ENCODE data around the gene UQCR11. TPM values are rescaled to one million over a fixed set of nuclear protein-coding genes. Genes with fewer than 3 reads are reported as not detected.

UQCR11 gene
- total and polyA plus RNA-seq, 2 donors (not counting 3 experiments of a cell fraction or from before 2014, with no cell fraction given), result 165 to 210 TPM

DNA sequence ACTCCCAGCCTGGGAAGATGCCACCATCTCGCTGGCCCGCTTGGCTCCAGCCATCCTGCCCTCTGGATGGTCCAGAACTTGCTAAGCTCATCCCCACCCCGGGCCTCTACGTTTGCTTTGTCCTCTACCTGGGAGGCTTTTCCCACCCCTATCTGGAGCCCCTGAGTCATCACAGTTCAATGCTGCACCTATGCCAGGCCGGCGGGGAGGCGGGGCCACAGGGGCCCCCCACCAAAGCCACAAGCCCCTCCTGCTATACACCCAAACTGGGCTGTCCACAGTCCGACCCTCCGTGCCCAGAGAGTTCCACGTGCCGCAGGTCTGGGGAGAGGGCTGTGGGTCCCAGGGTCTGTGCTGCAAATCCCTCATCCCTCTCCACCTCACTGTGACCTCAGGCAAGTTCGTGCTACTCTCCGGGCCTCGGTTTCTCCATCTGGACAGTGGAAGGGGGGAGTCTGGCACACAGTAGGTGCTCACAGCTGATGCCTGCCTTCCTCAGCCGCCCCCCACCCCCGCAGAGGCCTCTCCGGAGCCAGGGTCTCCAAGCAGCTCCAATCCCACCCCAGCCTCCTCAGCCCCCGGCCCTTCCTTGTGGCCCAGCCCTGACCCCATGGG, 49.0 kb upstream of the UQCR11 start:
- Histone ChIP-seq H3K27me3 (ENCODE audit: control insufficient read depth in 2 of 2, insufficient read depth in 2 of 2, low read length in 2 of 2) (no peaks in the 10 kb centered on the region), H3K4me3 (replicated peaks in 1 of 3; ENCODE audit: insufficient read depth in 1 of 3, low read depth in 1 of 3, low read length in 3 of 3) (no peak overlapping the region), H3K9ac (replicated peaks; ENCODE audit: extremely low read depth, insufficient read depth, low read length) (no peak overlapping the region), H3K9me1 (replicated peaks; ENCODE audit: control insufficient read depth, extremely low read depth, insufficient read depth, low read length) (no peaks in the 10 kb centered on the region), H3K36me3 (ENCODE audit: control insufficient read depth in 2 of 2, extremely low read depth in 1 of 2, insufficient read depth in 2 of 2, low read length in 2 of 2) (peaks cover 0 to 2% of the 10 kb centered on the region in 2 experiments), H3K4me1 (ENCODE audit: control insufficient read depth, extremely low read depth, insufficient read depth, low read length) (peaks cover 2% of the 10 kb centered on the region), H2AFZ (ENCODE audit: low read depth, low read length) (no peak overlapping the region), H3K27ac (ENCODE audit: insufficient read depth, low read depth, low read length) (no peak overlapping the region), H4K20me1 (replicated peaks; ENCODE audit: control insufficient read depth, extremely low read depth, insufficient read depth, low read length) (no peaks in the 10 kb centered on the region), H3K9me3 (replicated peaks; ENCODE audit: control insufficient read depth, insufficient read depth, low read length) (no peaks in the 10 kb centered on the region), H3K4me2 (ENCODE audit: insufficient read depth, low read length) (no peak overlapping the region), H3K79me2 (ENCODE audit: control insufficient read depth, insufficient read depth, low read length) (peaks cover 23% of the 10 kb centered on the region)
- no peak for TF ChIP-seq GATA2 (IDR thresholded peaks at IDR 0.05; ENCODE audit: insufficient read depth, insufficient read length, low read depth, low read length)
- TF ChIP-seq MYC (IDR thresholded peaks at IDR 0.05; ENCODE audit: low read depth, low read length), result no peak
- no peak for TF ChIP-seq EZH2 (IDR thresholded peaks at IDR 0.05; ENCODE audit: borderline replicate concordance, low read depth, low read length, severe bottlenecking)
- no peak for TF ChIP-seq POLR2AphosphoS5 (IDR thresholded peaks at IDR 0.05; ENCODE audit: insufficient read depth, low read depth, low read length)
- TF ChIP-seq FOS (IDR thresholded peaks at IDR 0.05; ENCODE audit: borderline replicate concordance, insufficient read depth, low read length), result no peak
- no peak for TF ChIP-seq POLR2A (IDR thresholded peaks at IDR 0.05; ENCODE audit: low read depth, low read length)
- no peak for TF ChIP-seq CTCF (IDR thresholded peaks at IDR 0.05; ENCODE audit: extremely low read depth in 1 of 2, insufficient read depth in 1 of 2, low read depth in 1 of 2, low read length in 2 of 2)
- TF ChIP-seq JUN (IDR thresholded peaks at IDR 0.05; ENCODE audit: borderline replicate concordance, insufficient read depth, insufficient read length, low read depth), result no peak
- TF ChIP-seq MAX (IDR thresholded peaks at IDR 0.05; ENCODE audit: insufficient read depth, insufficient read length), result no peak
- CTCF ChIA-PET, result interaction anchor here (1.0 to 1.5 kb wide), 2 partner anchors 18 to 109 kb away, joined by 3 to 7 read pairs; no protein-coding TSS in a partner anchor
- dilution Hi-C loops (cut with MboI; ENCODE audit: extremely low pct_ligation_motif_present, low sequenced_read_pairs) (no loop called here), intact Hi-C loops (cut with micrococcal nuclease) (no loop called here)
- FAIRE-seq, result no peak
- POLR2A ChIA-PET, result no interaction called here
- no TSS peak for BruUV-seq (replicated peaks)
- DNase-seq (ENCODE audit: low read depth, low spot score), result no peak
